BLaER1 treated with 17β-estradiol and CSF1 and Interleukin-3, amounts not matched to agents 10 nM and 100 nM (cell line): ENCODE results near the gene KITLG.

ENCODE experiments used
- H3K27ac ChIP-seq, 11 experiments: shearing (Covaris generic); formaldehyde crosslinking; 2 replicates each; pipeline ENCODE4 v1.8.1; 2022
- H3K27me3 ChIP-seq, 11 experiments: shearing (Covaris generic); formaldehyde crosslinking; 2 replicates each; pipeline ENCODE4 v1.8.1; 2022
- H3K36me3 ChIP-seq, 11 experiments: shearing (Covaris generic); formaldehyde crosslinking; 2 replicates each; pipeline ENCODE4 v1.8.1; 2022
- H3K4me1 ChIP-seq, 10 experiments: shearing (Covaris generic); formaldehyde crosslinking; 2 replicates each; pipeline ENCODE4 v1.8.1; 2022
- H3K4me2 ChIP-seq, 11 experiments: shearing (Covaris generic); formaldehyde crosslinking; 2 replicates each; pipeline ENCODE4 v1.8.1; 2022
- H3K4me3 ChIP-seq, 10 experiments: shearing (Covaris generic); formaldehyde crosslinking; 2 replicates each; pipeline ENCODE4 v1.8.1; 2022
- H3K9ac ChIP-seq, 11 experiments: shearing (Covaris generic); formaldehyde crosslinking; 2 replicates each; pipeline ENCODE4 v1.8.1; 2022
- H3K9me3 ChIP-seq, 11 experiments: shearing (Covaris generic); formaldehyde crosslinking; replicated peaks in 1 of 11; 2 replicates each; pipeline ENCODE4 v1.8.1; 2022
- H4K20me1 ChIP-seq, 11 experiments: shearing (Covaris generic); formaldehyde crosslinking; 2 replicates each; pipeline ENCODE4 v1.8.1; 2022
- Cebpa-rat ChIP-seq, 11 experiments: shearing (Covaris generic); IDR thresholded peaks; 2 replicates each; pipeline ENCODE4 v1.8.1; 2022

KITLG gene

DNA sequence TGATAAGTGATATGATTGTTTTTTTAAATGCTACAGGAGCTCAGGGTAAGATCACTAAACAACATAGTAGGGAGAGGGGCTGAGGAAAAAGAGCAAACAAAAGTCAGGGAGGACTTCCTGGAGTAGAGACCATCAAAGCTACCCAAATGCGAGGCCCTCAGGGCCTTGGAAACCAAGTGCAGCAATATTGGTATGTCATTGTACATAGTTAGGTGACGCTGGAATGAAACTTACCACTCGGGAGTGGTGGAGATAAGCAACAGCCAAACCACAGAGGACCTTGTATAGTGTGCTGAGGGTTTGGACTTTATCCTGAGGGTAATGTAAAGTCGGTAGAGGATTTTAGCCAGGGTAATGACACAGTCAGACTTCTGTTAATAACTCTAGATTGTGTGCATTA is 13.8 kb downstream of the KITLG start:
- no peaks in the 10 kb centered on the region for H3K9me3 ChIP-seq
- no peak for TF ChIP-seq Cebpa-rat (IDR thresholded peaks at IDR 0.05)
- H3K9ac ChIP-seq = no peak overlapping the region
- H3K4me1 ChIP-seq = no peaks in the 10 kb centered on the region
- H3K27ac ChIP-seq = no peak overlapping the region
- H3K27me3 ChIP-seq = no peaks in the 10 kb centered on the region
- H4K20me1 ChIP-seq = no peaks in the 10 kb centered on the region
- H3K4me3 ChIP-seq = no peak overlapping the region
- H3K4me2 ChIP-seq = no peak overlapping the region
- H3K36me3 ChIP-seq = no peaks in the 10 kb centered on the region

DNA sequence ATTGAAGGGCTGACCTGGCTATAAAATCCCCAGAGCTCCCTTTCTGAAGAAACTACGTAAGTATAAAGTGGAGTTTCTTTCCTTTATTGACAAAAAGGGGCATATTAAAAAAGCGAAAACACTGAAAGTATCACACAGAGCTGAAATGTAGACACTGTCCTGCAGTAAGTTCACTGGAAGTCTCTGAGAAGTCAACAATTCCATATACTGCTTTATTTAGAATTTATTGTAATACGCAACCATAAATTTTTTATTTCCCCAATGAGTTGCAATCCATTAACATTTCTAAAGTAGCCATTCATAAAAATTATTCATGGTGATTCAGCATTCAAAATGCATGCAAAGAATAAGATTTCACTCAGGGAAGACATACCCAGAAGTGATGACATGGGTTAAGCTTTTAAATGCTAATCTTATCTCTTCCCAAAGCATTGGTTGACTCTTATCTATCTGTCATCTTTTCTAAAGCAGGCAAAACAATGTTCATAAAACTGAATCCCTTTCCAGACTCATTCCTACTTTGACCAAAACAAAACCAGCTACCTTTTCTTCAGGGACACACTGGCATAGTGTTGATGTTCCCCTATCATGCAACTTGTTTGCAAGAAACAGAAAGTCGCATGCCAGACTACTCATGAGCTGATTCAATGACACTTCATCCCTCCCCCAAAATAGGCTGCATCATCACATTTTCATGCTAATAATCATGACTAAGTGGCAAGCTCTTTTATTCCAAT is 17.3 kb downstream of the KITLG start:
- H3K4me3 ChIP-seq = no peak overlapping the region
- H3K4me2 ChIP-seq = no peak overlapping the region
- no peaks in the 10 kb centered on the region for H3K27me3 ChIP-seq
- no peaks in the 10 kb centered on the region for H3K9me3 ChIP-seq
- H3K9ac ChIP-seq = no peak overlapping the region
- H4K20me1 ChIP-seq = no peaks in the 10 kb centered on the region
- H3K4me1 ChIP-seq = no peaks in the 10 kb centered on the region
- TF ChIP-seq Cebpa-rat (IDR thresholded peaks at IDR 0.05) = no peak
- H3K36me3 ChIP-seq = no peaks in the 10 kb centered on the region
- H3K27ac ChIP-seq = no peak overlapping the region

DNA sequence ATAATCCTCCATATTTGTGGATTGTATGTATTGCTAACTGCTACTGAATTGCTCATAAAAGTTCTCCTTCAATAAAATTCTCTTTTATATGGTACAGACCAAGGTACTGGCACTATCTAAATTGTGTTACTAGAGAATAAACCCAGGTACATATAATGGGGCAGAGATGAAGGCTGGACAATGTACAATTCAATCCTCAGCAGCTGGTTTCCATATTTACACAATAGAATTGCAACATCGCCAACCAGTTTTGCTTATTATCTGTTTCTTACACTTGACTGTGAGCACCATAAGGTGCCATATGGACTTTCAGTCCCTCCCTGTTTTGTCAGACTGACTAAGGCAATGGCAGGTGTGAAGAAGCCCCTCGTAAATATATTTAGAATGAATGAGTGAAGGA is 18.1 kb downstream of the KITLG start:
- Histone ChIP-seq H4K20me1 (no peaks in the 10 kb centered on the region), H3K27ac (no peak overlapping the region), H3K9ac (no peak overlapping the region), H3K4me1 (no peaks in the 10 kb centered on the region), H3K9me3 (no peaks in the 10 kb centered on the region), H3K36me3 (no peaks in the 10 kb centered on the region), H3K27me3 (no peaks in the 10 kb centered on the region), H3K4me3 (no peak overlapping the region), H3K4me2 (no peak overlapping the region)
- no peak for TF ChIP-seq Cebpa-rat (IDR thresholded peaks at IDR 0.05)

DNA sequence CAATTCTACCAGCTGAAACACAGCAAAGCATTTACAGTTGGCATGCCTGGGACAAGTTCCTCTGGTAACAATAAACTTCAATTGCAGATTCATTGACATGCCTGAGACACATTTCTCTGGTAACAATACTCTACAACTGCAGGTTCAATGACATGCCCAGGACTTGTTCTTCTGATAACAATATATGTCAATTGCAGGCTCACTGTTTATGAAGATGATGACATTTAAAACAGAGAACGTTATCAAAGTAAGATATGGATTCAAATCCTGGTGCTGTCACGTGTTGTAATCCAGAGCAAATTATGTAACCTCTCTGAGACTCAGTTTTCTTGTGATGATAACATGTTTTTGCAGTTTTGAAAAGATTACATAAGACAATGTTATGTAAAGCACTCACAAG is 20.5 kb downstream of the KITLG start:
- TF ChIP-seq Cebpa-rat (IDR thresholded peaks at IDR 0.05) = no peak
- Histone ChIP-seq H3K4me3 (no peak overlapping the region), H3K4me2 (no peak overlapping the region), H3K27me3 (no peaks in the 10 kb centered on the region), H4K20me1 (no peaks in the 10 kb centered on the region), H3K27ac (no peak overlapping the region; a peak in 1 of 22 replicates), H3K9me3 (no peaks in the 10 kb centered on the region), H3K4me1 (peaks cover 0 to 11% (median 0%) of the 10 kb centered on the region in 10 experiments; a peak in 6 of 20 replicates), H3K36me3 (no peaks in the 10 kb centered on the region), H3K9ac (no peak overlapping the region)

DNA sequence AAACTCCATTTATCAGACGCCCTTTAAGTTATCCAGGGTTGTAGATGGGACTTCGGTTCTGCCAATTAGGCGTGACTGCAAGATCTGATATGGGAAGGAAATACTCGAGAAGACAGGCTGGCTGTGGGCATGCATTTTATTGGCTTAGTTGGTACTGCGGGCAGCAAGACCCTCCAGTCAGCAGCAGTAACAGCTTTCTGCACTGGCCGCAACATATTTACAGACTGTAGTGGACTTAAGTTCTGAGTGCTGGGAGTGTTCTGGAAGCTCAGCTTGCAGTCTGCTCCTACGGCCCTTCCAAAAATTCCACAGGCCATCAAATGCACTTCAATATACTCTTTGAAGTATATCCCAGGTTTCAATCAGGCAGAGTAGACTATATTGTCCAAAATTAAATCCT is 21.1 kb downstream of the KITLG start:
- Histone ChIP-seq H3K27ac (no peak overlapping the region; a peak in 1 of 22 replicates), H3K27me3 (no peaks in the 10 kb centered on the region), H3K9ac (no peak overlapping the region), H3K4me3 (no peak overlapping the region), H3K9me3 (no peaks in the 10 kb centered on the region), H3K36me3 (no peaks in the 10 kb centered on the region), H4K20me1 (no peaks in the 10 kb centered on the region), H3K4me1 (peaks cover 0 to 11% (median 0%) of the 10 kb centered on the region in 10 experiments; a peak in 6 of 20 replicates), H3K4me2 (no peak overlapping the region)
- no peak for TF ChIP-seq Cebpa-rat (IDR thresholded peaks at IDR 0.05)

DNA sequence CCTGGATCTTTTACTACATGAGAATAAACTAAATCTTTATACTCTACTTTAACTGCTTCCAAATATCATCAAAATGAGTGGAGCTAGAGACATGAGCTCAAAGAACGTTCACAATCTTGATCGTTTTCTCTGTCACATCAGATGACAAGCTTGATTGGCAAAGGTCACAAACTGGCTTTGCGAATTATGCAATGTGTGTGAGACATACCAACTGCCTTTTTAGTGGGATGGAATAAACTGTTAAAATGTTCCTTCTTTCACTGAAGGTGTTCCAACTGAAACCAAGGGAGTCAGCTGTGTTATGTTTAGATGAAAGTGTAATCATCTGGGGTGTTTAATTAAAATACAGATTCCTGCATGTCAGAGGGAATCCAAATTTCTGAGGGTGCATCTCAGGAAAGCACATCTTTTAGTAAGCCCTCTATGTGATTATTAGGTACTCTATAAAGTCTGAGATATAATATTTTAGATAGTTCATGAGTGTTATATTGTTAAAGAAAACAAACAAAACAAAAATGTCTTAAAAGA is 21.9 kb downstream of the KITLG start:
- H3K36me3 ChIP-seq = no peaks in the 10 kb centered on the region

DNA sequence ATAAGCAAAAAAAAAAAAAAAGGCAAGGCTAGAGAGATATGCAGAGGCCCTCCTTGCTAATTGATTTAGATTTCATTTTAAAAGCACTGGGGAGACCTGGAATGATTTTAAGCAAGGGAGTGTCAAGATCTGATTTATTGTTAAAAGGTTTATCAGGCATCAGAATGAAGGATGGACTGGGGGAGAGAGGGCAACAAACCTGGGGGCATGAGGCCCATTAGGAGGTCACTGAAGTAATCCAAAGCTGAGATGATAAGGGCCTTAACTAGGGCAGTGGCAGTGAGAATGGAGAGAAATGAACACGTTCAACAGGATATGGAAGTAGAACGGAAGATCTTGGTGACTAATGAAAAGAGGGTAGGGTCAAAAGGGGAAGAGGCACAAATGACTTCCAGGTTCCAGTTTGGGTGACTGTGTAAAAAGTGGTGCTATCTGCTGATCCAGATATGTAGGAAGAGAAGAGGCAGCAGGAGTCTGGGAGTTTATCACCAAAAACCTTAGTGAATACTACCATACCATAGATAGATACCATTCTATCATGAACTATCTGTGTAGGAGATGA is 24.0 kb downstream of the KITLG start:
- H3K27me3 ChIP-seq = no peaks in the 10 kb centered on the region
- no peaks in the 10 kb centered on the region for H3K36me3 ChIP-seq
- TF ChIP-seq Cebpa-rat (IDR thresholded peaks at IDR 0.05) = no peak
- no peak overlapping the region for H3K4me3 ChIP-seq
- peak overlapping the region in 3 of 11 experiments; percentile 10 to 53 (median 36); a peak in 6 of 22 replicates for H3K4me2 ChIP-seq
- H3K9me3 ChIP-seq = no peaks in the 10 kb centered on the region
- no peaks in the 10 kb centered on the region for H4K20me1 ChIP-seq
- no peak overlapping the region for H3K27ac ChIP-seq
- H3K4me1 ChIP-seq = peaks cover 0 to 11% (median 0%) of the 10 kb centered on the region in 10 experiments; a peak in 6 of 20 replicates
- no peak overlapping the region for H3K9ac ChIP-seq

More for the DNA sequence above, 21.9 kb downstream of the KITLG start:
- peaks cover 0 to 11% (median 0%) of the 10 kb centered on the region in 10 experiments; a peak in 6 of 20 replicates for H3K4me1 ChIP-seq
- no peak overlapping the region for H3K4me2 ChIP-seq
- no peak for TF ChIP-seq Cebpa-rat (IDR thresholded peaks at IDR 0.05)
- H3K4me3 ChIP-seq = no peak overlapping the region
- H3K27me3 ChIP-seq = no peaks in the 10 kb centered on the region
- no peak overlapping the region for H3K27ac ChIP-seq
- no peaks in the 10 kb centered on the region for H4K20me1 ChIP-seq
- no peak overlapping the region for H3K9ac ChIP-seq
- H3K9me3 ChIP-seq = no peaks in the 10 kb centered on the region

DNA sequence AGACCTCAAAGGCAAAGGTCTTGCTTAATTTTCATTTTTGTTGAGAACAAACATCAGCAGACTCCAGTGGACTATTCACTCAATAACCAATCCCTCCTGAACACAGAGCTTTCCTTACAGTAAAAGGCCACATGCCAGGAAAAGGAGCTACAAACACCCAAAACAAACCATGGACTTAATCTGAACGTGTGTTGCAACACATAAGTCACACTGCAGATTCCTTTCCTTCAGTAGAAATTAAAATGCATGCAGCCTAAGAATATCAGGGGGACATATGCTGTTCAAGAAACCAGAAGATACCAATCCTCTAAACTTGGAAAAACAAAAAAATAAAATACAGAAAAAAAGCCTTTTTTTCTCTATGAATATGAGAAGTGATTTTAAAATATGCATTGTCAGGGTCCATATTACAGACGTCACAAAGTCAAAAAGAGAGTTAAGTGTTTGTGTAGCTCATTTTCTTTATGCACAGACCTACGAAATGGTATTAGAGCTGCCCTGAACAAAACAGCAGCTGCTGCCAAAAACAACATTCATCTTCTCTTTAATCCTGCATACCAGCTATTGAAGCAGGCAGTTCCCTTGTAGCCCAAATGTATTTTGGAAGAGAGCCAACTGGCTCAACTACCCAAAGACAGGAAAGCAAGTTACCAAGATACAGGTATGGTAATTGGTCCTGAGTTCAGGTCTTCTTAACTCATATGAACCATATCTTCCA is 26.2 kb downstream of the KITLG start:
- Histone ChIP-seq H3K4me1 (peaks cover 0 to 18% (median 0%) of the 10 kb centered on the region in 10 experiments; a peak in 6 of 20 replicates), H3K4me3 (no peak overlapping the region), H3K9me3 (no peaks in the 10 kb centered on the region), H3K27me3 (no peaks in the 10 kb centered on the region), H3K9ac (no peak overlapping the region), H3K4me2 (no peak overlapping the region), H3K27ac (no peak overlapping the region), H3K36me3 (no peaks in the 10 kb centered on the region), H4K20me1 (no peaks in the 10 kb centered on the region)
- TF ChIP-seq Cebpa-rat (IDR thresholded peaks at IDR 0.05) = no peak

DNA sequence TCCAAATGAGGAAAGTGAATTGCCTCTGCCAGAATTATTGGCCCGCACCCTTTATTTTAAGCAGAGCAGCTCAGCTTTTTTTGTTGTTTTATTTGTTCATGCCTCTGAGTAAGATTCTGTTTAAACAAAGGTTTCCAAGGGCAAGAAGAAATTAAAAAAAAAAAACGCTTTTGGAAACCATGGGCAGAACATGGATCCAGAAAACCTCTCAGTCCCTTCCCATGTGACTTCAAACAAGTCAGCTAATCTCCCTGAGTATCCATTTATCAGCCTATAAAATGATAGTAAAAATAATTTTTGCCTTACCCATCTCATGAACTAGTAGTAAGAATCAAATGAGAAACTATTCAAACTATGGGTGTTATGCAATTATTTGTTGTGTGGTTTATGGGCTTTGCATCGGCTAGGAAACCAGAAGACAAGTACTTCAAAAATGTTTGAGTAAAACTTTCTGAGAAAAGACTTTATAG is 27.6 kb downstream of the KITLG start:
- no peaks in the 10 kb centered on the region for H3K36me3 ChIP-seq
- no peak overlapping the region for H3K27ac ChIP-seq
- H3K4me3 ChIP-seq = no peak overlapping the region
- no peaks in the 10 kb centered on the region for H3K9me3 ChIP-seq
- TF ChIP-seq Cebpa-rat (IDR thresholded peaks at IDR 0.05) = no peak
- no peak overlapping the region for H3K9ac ChIP-seq
- H3K27me3 ChIP-seq = no peaks in the 10 kb centered on the region
- H3K4me1 ChIP-seq = peaks cover 0 to 18% (median 0%) of the 10 kb centered on the region in 10 experiments; a peak in 6 of 20 replicates
- no peaks in the 10 kb centered on the region for H4K20me1 ChIP-seq
- no peak overlapping the region for H3K4me2 ChIP-seq
